CD14-positive monocyte (primary cell): ENCODE data around the gene RNF149. TPM values are rescaled to one million over a fixed set of nuclear protein-coding genes. Genes with fewer than 3 reads are reported as not detected.
A peak's percentile ranks its signal among the peaks of the same experiment; 100 is the strongest.

Source experiments
- DNase-seq, 3 donors: peaks; one replicate each; pipeline ENCODE4 v3.0.0-alpha.2; 2011 to 2022
- H2AFZ ChIP-seq: 2 replicates; pipeline ENCODE4 v1.6.0; 2012; ENCODE audit warnings: mild to moderate bottlenecking, low read depth, low read length, inconsistent platforms; ENCODE audit not compliant: insufficient read depth, poor library complexity, severe bottlenecking
- H3K27ac ChIP-seq, 2 donors: 1 replicate in 1 of 2; 2 replicates in 1 of 2; pipeline ENCODE4 v1.5.1; 2012 to 2013; ENCODE audit warnings: low read length in 2 of 2, control low read depth in 1 of 2, inconsistent platforms in 1 of 2, low read depth in 1 of 2, mild to moderate bottlenecking in 1 of 2
- H3K27me3 ChIP-seq, 2 donors: one replicate each; pipeline versions ENCODE4 v1.6.0 to v1.6.1; 2011 to 2013; ENCODE audit warnings: low read length in 2 of 2; ENCODE audit not compliant: control insufficient read depth in 2 of 2, insufficient read depth in 2 of 2
- H3K36me3 ChIP-seq, 2 donors: replicated peaks in 1 of 2; 1 replicate in 1 of 2; 2 replicates in 1 of 2; pipeline versions ENCODE4 v1.5.1 to v1.6.1; 2012 to 2013; ENCODE audit warnings: low read length in 2 of 2, control low read depth in 1 of 2, inconsistent platforms in 1 of 2, mild to moderate bottlenecking in 1 of 2; ENCODE audit not compliant: insufficient read depth in 2 of 2, control insufficient read depth in 1 of 2
- H3K4me1 ChIP-seq, 2 donors: 1 replicate in 1 of 2; 2 replicates in 1 of 2; pipeline versions ENCODE4 v1.5.1 to v1.6.1; 2012 to 2013; ENCODE audit warnings: low read length in 2 of 2, control low read depth in 1 of 2, inconsistent platforms in 1 of 2, mild to moderate bottlenecking in 1 of 2, moderate library complexity in 1 of 2; ENCODE audit not compliant: insufficient read depth in 2 of 2, control insufficient read depth in 1 of 2
- H3K4me2 ChIP-seq: replicated peaks from 2 replicates; pipeline ENCODE3; 2012; ENCODE audit warnings: low read length, moderate library complexity, mild to moderate bottlenecking; ENCODE audit not compliant: poor library complexity, severe bottlenecking; ENCODE audit errors: extremely low read depth
- H3K4me3 ChIP-seq, 3 experiments: fragments of 200-600 bp in 1 of 3; sonication (generic) in 1 of 3; replicated peaks in 1 of 3; 1 replicate in 2 of 3; 2 replicates in 1 of 3; pipeline ENCODE4 v1.5.1; 2011 to 2013; ENCODE audit warnings: low read length in 3 of 3, mild to moderate bottlenecking in 3 of 3, control low read depth in 2 of 3, low read depth in 2 of 3, inconsistent platforms in 1 of 3, moderate library complexity in 1 of 3
- H3K79me2 ChIP-seq: 2 replicates; pipeline ENCODE4 v1.6.0; 2012; ENCODE audit warnings: mild to moderate bottlenecking, control low read depth, inconsistent platforms, low read length, moderate library complexity; ENCODE audit not compliant: insufficient read depth
- H3K9ac ChIP-seq: 2 replicates; pipeline ENCODE4 v1.6.0; 2017; ENCODE audit warnings: low read length, mild to moderate bottlenecking; ENCODE audit not compliant: insufficient read depth, poor library complexity, severe bottlenecking
- H3K9me3 ChIP-seq, 2 donors: replicated peaks in 1 of 2; 1 replicate in 1 of 2; 2 replicates in 1 of 2; pipeline versions ENCODE4 v1.5.1 to v1.6.1; 2012 to 2013; ENCODE audit warnings: low read length in 2 of 2, control low read depth in 1 of 2; ENCODE audit not compliant: control insufficient read depth in 1 of 2, insufficient read depth in 1 of 2
- H4K20me1 ChIP-seq: 2 replicates; pipeline ENCODE4 v1.6.0; 2012; ENCODE audit warnings: mild to moderate bottlenecking, low read length, control low read depth, moderate library complexity; ENCODE audit not compliant: insufficient read depth
- H3K27ac Mint-ChIP-seq, 7 donors: one replicate each; pipeline ENCODE4 v1.8.0; 2020; ENCODE audit warnings: mild to moderate bottlenecking in 7 of 7, mixed read lengths in 7 of 7, moderate library complexity in 6 of 7, inconsistent platforms in 2 of 7
- H3K27me3 Mint-ChIP-seq, 3 donors: one replicate each; pipeline ENCODE4 v1.8.0; 2021 to 2022; ENCODE audit warnings: low read depth in 3 of 3, mild to moderate bottlenecking in 3 of 3, mixed read lengths in 3 of 3, moderate library complexity in 3 of 3, inconsistent platforms in 1 of 3
- H3K36me3 Mint-ChIP-seq, 2 donors: one replicate each; pipeline ENCODE4 v1.8.0; 2020; ENCODE audit warnings: mixed read lengths in 2 of 2, inconsistent platforms in 1 of 2, mild to moderate bottlenecking in 1 of 2
- H3K4me1 Mint-ChIP-seq: one replicate; pipeline ENCODE4 v1.8.0; 2020; ENCODE audit warnings: mild to moderate bottlenecking, mixed read lengths
- H3K4me3 Mint-ChIP-seq, 2 donors: one replicate each; pipeline ENCODE4 v1.8.0; 2020; ENCODE audit warnings: mild to moderate bottlenecking in 2 of 2, mixed read lengths in 2 of 2, moderate library complexity in 1 of 2
- H3K9me3 Mint-ChIP-seq, 7 donors: one replicate each; pipeline ENCODE4 v1.8.0; 2020 to 2022; ENCODE audit warnings: mixed read lengths in 7 of 7, mild to moderate bottlenecking in 6 of 7, moderate library complexity in 6 of 7, inconsistent platforms in 2 of 7
- CTCF ChIP-seq: fragments of 200-600 bp; IDR thresholded peaks from one replicate; pipeline ENCODE4 v1.8.0; 2022; ENCODE audit warnings: antibody characterized with exemption, mild to moderate bottlenecking
- WGBS: methylation state at CpG from one replicate; pipeline ENCODE4 v1.1.5; 2013; ENCODE audit warnings: missing lambda C conversion rate; ENCODE audit not compliant: insufficient coverage; 5-methylcytosine and 5-hydroxymethylcytosine counted together
- intact Hi-C, 2 donors: fragments of 100-400 bp; cut with micrococcal nuclease; formaldehyde crosslinking; loops; one replicate each; pipeline versions ENCODE4 v1.15.0 to v1.15.1; 2023
- polyA plus RNA-seq, 3 donors: library from polyadenylated mRNA; depleted of rRNA in 1 of 3; unstranded in 2 of 3; stranded (reverse) in 1 of 3; fragments of 300-500 nt in 2 of 3; fragments of >200 nt in 1 of 3; fragmentation: Illumina TruSeq in 2 of 3; gene quantifications; 1 replicate in 2 of 3; 2 replicates in 1 of 3; pipeline ENCODE4 v1.2.3, GENCODE V29; 2012 to 2021

The RNF149 gene
- polyA plus RNA-seq, 3 donors = 112 to 148 (median 141) TPM

- Histone ChIP-seq H3K9ac (peak overlapping the region; percentile 40), H2AFZ (no peak overlapping the region), H3K36me3 (peaks cover 40 to 93% of the 10 kb centered on the region in 2 donors), H4K20me1 (peaks cover 100% of the 10 kb centered on the region), H3K4me2 (peak overlapping the region; percentile 60), H3K27ac (peak overlapping the region in 1 of 2 donors; percentile 45), H3K9me3 (no peaks in the 10 kb centered on the region), H3K4me1 (peaks cover 42 to 64% of the 10 kb centered on the region in 2 donors), H3K4me3 (no peak overlapping the region), H3K27me3 (no peaks in the 10 kb centered on the region), H3K79me2 (peaks cover 100% of the 10 kb centered on the region)
- Mint-ChIP-seq H3K36me3 (peaks cover 56 to 83% of the 10 kb centered on the region in 2 donors), H3K27ac (peak overlapping the region in 2 of 7 donors; percentile 10 to 33), H3K9me3 (peaks cover 0 to 2% (median 0%) of the 10 kb centered on the region in 7 donors), H3K27me3 (peaks cover 0 to 2% (median 0%) of the 10 kb centered on the region in 3 donors), H3K4me1 (peaks cover 74% of the 10 kb centered on the region), H3K4me3 (peak overlapping the region in 1 of 2 donors; percentile 56)
- no peak for TF ChIP-seq CTCF
- DNase-seq = no peak
- WGBS = 90% methylated on average over 3 of the region's 6 CpGs
- intact Hi-C loops = no loop called here
Observed at GRCh38 chr2:101299604-101300003, 8.9 kb downstream of the RNF149 start.

- Histone ChIP-seq H4K20me1 (peaks cover 100% of the 10 kb centered on the region), H2AFZ (no peak overlapping the region), H3K36me3 (peaks cover 51 to 93% of the 10 kb centered on the region in 2 donors), H3K9ac (no peak overlapping the region), H3K9me3 (no peaks in the 10 kb centered on the region), H3K79me2 (peaks cover 95% of the 10 kb centered on the region), H3K4me1 (peaks cover 32 to 53% of the 10 kb centered on the region in 2 donors), H3K4me3 (no peak overlapping the region), H3K27ac (no peak overlapping the region), H3K27me3 (no peaks in the 10 kb centered on the region), H3K4me2 (no peak overlapping the region)
- H3K4me1 Mint-ChIP-seq = peaks cover 68% of the 10 kb centered on the region
- DNase-seq = no peak
- H3K4me3 Mint-ChIP-seq = no peak overlapping the region
- peaks cover 0 to 2% (median 0%) of the 10 kb centered on the region in 7 donors for H3K9me3 Mint-ChIP-seq
- intact Hi-C loops = no loop called here
- no peak for TF ChIP-seq CTCF
- WGBS = no CpG with 5 or more reads among the region's 2 CpGs
- H3K27me3 Mint-ChIP-seq = no peaks in the 10 kb centered on the region
- H3K27ac Mint-ChIP-seq = peak overlapping the region in 3 of 7 donors; percentile 8 to 28 (median 28)
- H3K36me3 Mint-ChIP-seq = peaks cover 58 to 85% of the 10 kb centered on the region in 2 donors
Observed at GRCh38 chr2:101297383-101297782, 11.1 kb downstream of the RNF149 start.
